H1 (cell line): ENCODE measurements around the gene IFNL4. TPM values are rescaled to one million over a fixed set of nuclear protein-coding genes. Genes with fewer than 3 reads are reported as not detected.

Experiments used
- CTCF ChIA-PET: fragments of 300-600 bp; sonication (Branson Sonifier 250); formaldehyde crosslinking; loops from one replicate; lab custom pipeline; 2021; ENCODE audit not compliant: partially characterized antibody; lab: Charles Lee
- POLR2A ChIA-PET: fragments of 300-600 bp; sonication (Branson Sonifier 250); formaldehyde crosslinking; loops from one replicate; lab custom pipeline; 2021; ENCODE audit warnings: inconsistent platforms; ENCODE audit not compliant: partially characterized antibody; lab: Charles Lee
- DNase-seq, 2 experiments: peaks; one replicate each; pipeline versions ENCODE4 v3.0.0 to v3.0.0-alpha.2; 2010 to 2022; ENCODE audit warnings: low spot score in 2 of 2, low read depth in 1 of 2, mixed read lengths in 1 of 2
- FAIRE-seq: peaks from 2 replicates; lab custom pipeline; 2011; peaks lifted over from hg19 to GRCh38; lab: Jason Lieb, UNC
- H2AFZ ChIP-seq: 2 replicates; pipeline ENCODE4 v1.8.1; 2012; ENCODE audit warnings: low read length, inconsistent platforms
- H2AK5ac ChIP-seq: 2 replicates; pipeline ENCODE4 v1.6.1; 2013; ENCODE audit warnings: low read depth, low read length
- H2BK120ac ChIP-seq: replicated peaks from 2 replicates; pipeline ENCODE3; 2013; ENCODE audit warnings: low read depth, low read length, inconsistent platforms
- H2BK12ac ChIP-seq: 2 replicates; pipeline ENCODE4 v1.6.1; 2013; ENCODE audit warnings: low read depth, low read length
- H2BK15ac ChIP-seq: 2 replicates; pipeline ENCODE4 v1.6.1; 2013; ENCODE audit warnings: low read length
- H2BK20ac ChIP-seq: 2 replicates; pipeline ENCODE4 v1.6.1; 2013; ENCODE audit warnings: low read length
- H2BK5ac ChIP-seq: 2 replicates; pipeline ENCODE4 v1.6.1; 2013; ENCODE audit warnings: low read depth, low read length
- H3K14ac ChIP-seq: 2 replicates; pipeline ENCODE4 v1.6.1; 2013; ENCODE audit warnings: inconsistent platforms; ENCODE audit not compliant: insufficient read length
- H3K18ac ChIP-seq: 2 replicates; pipeline ENCODE4 v1.6.1; 2013; ENCODE audit warnings: low read length; ENCODE audit errors: extremely low read depth
- H3K23ac ChIP-seq: 2 replicates; pipeline ENCODE4 v1.6.1; 2013; ENCODE audit warnings: inconsistent platforms; ENCODE audit not compliant: insufficient read length
- H3K23me2 ChIP-seq: 2 replicates; pipeline ENCODE4 v1.6.1; 2013; ENCODE audit warnings: low read depth, low read length
- H3K27ac ChIP-seq: 2 replicates; pipeline ENCODE4 v1.6.1; 2011; ENCODE audit warnings: low read depth, low read length, inconsistent platforms
- H3K27me3 ChIP-seq, 4 experiments: replicated peaks in 1 of 4; 1 replicate in 1 of 4; 2 replicates in 3 of 4; pipeline versions ENCODE4 v1.6.1 to v1.8.1; 2011 to 2013; ENCODE audit warnings: low read length in 3 of 4, mild to moderate bottlenecking in 3 of 4, inconsistent platforms in 2 of 4, mixed read lengths in 2 of 4, moderate library complexity in 1 of 4; ENCODE audit not compliant: control insufficient read depth in 3 of 4, insufficient read depth in 3 of 4; ENCODE audit errors: extremely low read depth in 1 of 4
- H3K36me3 ChIP-seq, 4 experiments: 2 replicates each; pipeline versions ENCODE4 v1.6.1 to v1.8.1; 2011 to 2013; ENCODE audit warnings: mild to moderate bottlenecking in 4 of 4, low read length in 3 of 4, moderate library complexity in 2 of 4, control low read depth in 1 of 4, inconsistent platforms in 1 of 4; ENCODE audit not compliant: insufficient read depth in 4 of 4, control insufficient read depth in 2 of 4
- H3K4ac ChIP-seq: replicated peaks from 2 replicates; pipeline ENCODE3; 2013; ENCODE audit warnings: low read length, low read depth, mixed read lengths, inconsistent platforms; ENCODE audit not compliant: insufficient read length
- H3K4me1 ChIP-seq, 4 experiments: replicated peaks in 1 of 4; 1 replicate in 1 of 4; 2 replicates in 3 of 4; pipeline versions ENCODE4 v1.6.1 to v1.8.1; 2011 to 2013; ENCODE audit warnings: low read length in 3 of 4, inconsistent platforms in 2 of 4, mixed read lengths in 1 of 4; ENCODE audit not compliant: insufficient read depth in 4 of 4, control insufficient read depth in 3 of 4
- H3K4me2 ChIP-seq, 2 experiments: 2 replicates each; pipeline versions ENCODE4 v1.6.1 to v1.8.1; 2011 to 2013; ENCODE audit warnings: low read depth in 2 of 2, low read length in 2 of 2, control low read depth in 1 of 2, inconsistent platforms in 1 of 2, mild to moderate bottlenecking in 1 of 2; ENCODE audit not compliant: insufficient read depth in 1 of 2
- H3K4me3 ChIP-seq, 4 experiments: fragments of 200-600, 300-600 bp in 1 of 4; sonication (generic), shearing (Covaris generic), sonication (Bioruptor Twin) in 1 of 4; 2 replicates each; pipeline versions ENCODE4 v1.5.1 to v1.8.1; 2011 to 2016; ENCODE audit warnings: low read length in 4 of 4, low read depth in 3 of 4, control low read depth in 2 of 4, inconsistent platforms in 2 of 4, mild to moderate bottlenecking in 2 of 4, mixed read lengths in 1 of 4, moderate library complexity in 1 of 4; ENCODE audit not compliant: insufficient read depth in 2 of 4; ENCODE audit errors: extremely low read depth in 1 of 4
- H3K56ac ChIP-seq: replicated peaks from 2 replicates; pipeline ENCODE3; 2013; ENCODE audit warnings: low read depth, mild to moderate bottlenecking, mixed read lengths, low read length, inconsistent platforms; ENCODE audit not compliant: insufficient read length
- H3K79me1 ChIP-seq: 2 replicates; pipeline ENCODE4 v1.6.1; 2013; ENCODE audit warnings: low read depth, low read length, control low read depth
- H3K79me2 ChIP-seq, 2 experiments: 2 replicates each; pipeline versions ENCODE4 v1.6.1 to v1.8.1; 2012 to 2013; ENCODE audit warnings: low read length in 2 of 2, mild to moderate bottlenecking in 2 of 2, inconsistent platforms in 1 of 2; ENCODE audit not compliant: insufficient read depth in 2 of 2, control insufficient read depth in 1 of 2
- H3K9ac ChIP-seq, 4 experiments: replicated peaks in 1 of 4; 1 replicate in 1 of 4; 2 replicates in 3 of 4; pipeline versions ENCODE4 v1.6.1 to v1.8.1; 2011 to 2013; ENCODE audit warnings: low read depth in 3 of 4, low read length in 3 of 4, control low read depth in 2 of 4, mild to moderate bottlenecking in 2 of 4, moderate library complexity in 2 of 4, inconsistent platforms in 1 of 4; ENCODE audit errors: extremely low read depth in 1 of 4
- H3K9me3 ChIP-seq, 2 experiments: 2 replicates each; pipeline versions ENCODE4 v1.6.1 to v1.8.1; 2012 to 2013; ENCODE audit warnings: mild to moderate bottlenecking in 2 of 2, moderate library complexity in 2 of 2, control low read depth in 1 of 2, inconsistent platforms in 1 of 2, low read depth in 1 of 2, low read length in 1 of 2, mixed read lengths in 1 of 2; ENCODE audit not compliant: insufficient read depth in 2 of 2
- H4K20me1 ChIP-seq, 2 experiments: replicated peaks in 1 of 2; 2 replicates each; pipeline versions ENCODE3 to v1.8.1; 2011 to 2013; ENCODE audit warnings: inconsistent platforms in 2 of 2, low read length in 2 of 2, mild to moderate bottlenecking in 1 of 2; ENCODE audit not compliant: insufficient read depth in 2 of 2, control insufficient read depth in 1 of 2
- H4K5ac ChIP-seq: 2 replicates; pipeline ENCODE4 v1.6.1; 2013; ENCODE audit warnings: low read length, low read depth, mixed read lengths, inconsistent platforms; ENCODE audit not compliant: insufficient read length
- H4K8ac ChIP-seq: 2 replicates; pipeline ENCODE4 v1.8.0; 2013; ENCODE audit warnings: mild to moderate bottlenecking, moderate library complexity, low read length, inconsistent platforms; ENCODE audit not compliant: insufficient read depth; ENCODE audit errors: extremely low read depth
- H4K91ac ChIP-seq: replicated peaks from 2 replicates; pipeline ENCODE3; 2013; ENCODE audit warnings: low read length, mixed read lengths, inconsistent platforms; ENCODE audit not compliant: insufficient read length
- KDM1A ChIP-seq: fragments of 200-600, 300-600 bp; sonication (generic); IDR thresholded peaks from 2 replicates; pipeline ENCODE4 v1.7.1; 2016; ENCODE audit warnings: mild to moderate bottlenecking, low read length, borderline replicate concordance
- NRF1 ChIP-seq: IDR thresholded peaks from 2 replicates; pipeline ENCODE4 v1.6.1; 2011; ENCODE audit warnings: mild to moderate bottlenecking, low read depth, low read length, improper control_type of control experiment
- POU5F1 ChIP-seq: IDR thresholded peaks from 2 replicates; pipeline ENCODE4 v1.6.1; 2011; ENCODE audit warnings: low read depth, mild to moderate bottlenecking, low read length, moderate library complexity
- RFX5 ChIP-seq: IDR thresholded peaks from 2 replicates; pipeline ENCODE4 v1.6.1; 2011; ENCODE audit warnings: low read depth, low read length, improper control_type of control experiment, borderline replicate concordance
- TAF7 ChIP-seq: optimal IDR thresholded peaks from 2 replicates; pipeline ENCODE3; 2011; ENCODE audit warnings: low read depth, mild to moderate bottlenecking, inconsistent platforms, low read length, moderate library complexity, borderline replicate concordance
- TBP ChIP-seq: IDR thresholded peaks from 2 replicates; pipeline ENCODE4 v1.6.1; 2011; ENCODE audit warnings: low read depth, low read length, improper control_type of control experiment
- YY1 ChIP-seq: IDR thresholded peaks from 2 replicates; pipeline ENCODE4 v1.6.1; 2011; ENCODE audit warnings: low read depth, mild to moderate bottlenecking, low read length
- WGBS, 2 experiments: shearing (Covaris generic) in 1 of 2; methylation state at CpG; one replicate each; pipeline versions ENCODE4 v1.1.6 to v1.1.7; 2013 to 2015; ENCODE audit warnings: low lambda C conversion rate in 2 of 2, mixed read lengths in 2 of 2, inconsistent platforms in 1 of 2, low coverage in 1 of 2, missing lambda C conversion rate in 1 of 2; ENCODE audit not compliant: insufficient replicate concordance in 2 of 2, insufficient coverage in 1 of 2, insufficient read length in 1 of 2; ENCODE audit errors: extremely low coverage in 1 of 2, missing lambda C conversion rate in 1 of 2; 5-methylcytosine and 5-hydroxymethylcytosine counted together
- polyA plus RNA-seq, 7 experiments: library from polyadenylated mRNA; depleted of rRNA in 3 of 7; stranded (reverse) in 5 of 7; unstranded in 2 of 7; fragments of >200 nt in 5 of 7; fragments of 200-250 nt in 2 of 7; gene quantifications; 1 replicate in 5 of 7; 2 replicates in 1 of 7; 4 replicates in 1 of 7; pipeline versions ENCODE4 v1.2.1 to v1.2.3, GENCODE V29; 2011 to 2013; ENCODE audit warnings: missing spikeins in 2 of 7, mixed read lengths in 2 of 7
- total RNA-seq: library from RNA; stranded (reverse); fragmentation: NEBNext Ultra II Directional; extraction: Animal tissue kit (Norgen Biotek cat#: 25700); gene quantifications from 2 replicates; pipeline ENCODE4 v1.2.1, GENCODE V29; 2021
- TF ChIP-seq, protein P1 (sequence below): IDR thresholded peaks from 2 replicates; pipeline ENCODE4 v1.6.1; 2012; ENCODE audit warnings: low read length, inconsistent platforms
- TF ChIP-seq, protein P2 (sequence below), 3 experiments: IDR thresholded peaks; 1 replicate in 2 of 3; 2 replicates in 1 of 3; pipeline versions ENCODE4 v1.5.1 to v1.6.1; 2011; ENCODE audit warnings: low read length in 3 of 3, mild to moderate bottlenecking in 3 of 3, inconsistent platforms in 2 of 3, low read depth in 1 of 3, moderate library complexity in 1 of 3; ENCODE audit not compliant: insufficient read depth in 1 of 3; ENCODE audit errors: control extremely low read depth in 1 of 3

IFNL4 gene
- total and polyA plus RNA-seq, 2 of the 8 experiments (the other 6 are each of a cell fraction or from before 2014, with no cell fraction given) = not detected

- 19% methylated on average over 8 of the region's 8 CpGs; no CpG with 5 or more reads in 1 of the 2 experiments for WGBS, 2 experiments
- Histone ChIP-seq H3K9me3 (peaks cover 0 to 3% of the 10 kb centered on the region in 2 experiments; a peak in 1 of 4 replicates), H2BK20ac (no peak overlapping the region), H2BK120ac (no peak overlapping the region), H3K4me1 (0 out of 7 replicates have a peak, but pooled peaks cover 0 to 3% (median 0%) of the 10 kb centered on the region in 4 experiments), H3K4me2 (no peak overlapping the region), H4K91ac (no peak overlapping the region), H3K56ac (no peak overlapping the region), H3K14ac (no peak overlapping the region), H3K36me3 (no peaks in the 10 kb centered on the region), H2AFZ (no peak overlapping the region), H3K79me1 (no peaks in the 10 kb centered on the region), H3K27me3 (peaks cover 0 to 2% (median 0%) of the 10 kb centered on the region in 4 experiments; a peak in 1 of 7 replicates), H2BK12ac (no peak overlapping the region), H3K23me2 (no peaks in the 10 kb centered on the region), H3K9ac (no peak overlapping the region), H3K27ac (no peak overlapping the region), H4K5ac (no peak overlapping the region), H2BK15ac (no peak overlapping the region), H4K8ac (no peak overlapping the region), H2BK5ac (no peak overlapping the region), H4K20me1 (no peaks in the 10 kb centered on the region), H3K4me3 (no peak overlapping the region), H3K4ac (no peak overlapping the region), H3K79me2 (no peaks in the 10 kb centered on the region), H2AK5ac (no peak overlapping the region), H3K23ac (no peak overlapping the region), H3K18ac (no peak overlapping the region)
- FAIRE-seq (peak; percentile 95), DNase-seq (peak in 1 of 2 experiments; percentile 85)
- POLR2A ChIA-PET = interaction anchor here (1.0 to 1.1 kb wide), 2 partner anchors 83 to 91 kb away, joined by 3 read pairs; no protein-coding TSS in a partner anchor
- CTCF ChIA-PET = interaction anchor here (0.6 to 6.1 kb wide), 20 partner anchors 9 to 349 kb away, joined by 3 to 85 read pairs (median 5); partner anchors contain the start of genes GMFG, NCCRP1 and SYCN
- peak; percentile 86; the same call in 1 of the 2 replicates for TF ChIP-seq KDM1A
- TF ChIP-seq, protein P1, sequence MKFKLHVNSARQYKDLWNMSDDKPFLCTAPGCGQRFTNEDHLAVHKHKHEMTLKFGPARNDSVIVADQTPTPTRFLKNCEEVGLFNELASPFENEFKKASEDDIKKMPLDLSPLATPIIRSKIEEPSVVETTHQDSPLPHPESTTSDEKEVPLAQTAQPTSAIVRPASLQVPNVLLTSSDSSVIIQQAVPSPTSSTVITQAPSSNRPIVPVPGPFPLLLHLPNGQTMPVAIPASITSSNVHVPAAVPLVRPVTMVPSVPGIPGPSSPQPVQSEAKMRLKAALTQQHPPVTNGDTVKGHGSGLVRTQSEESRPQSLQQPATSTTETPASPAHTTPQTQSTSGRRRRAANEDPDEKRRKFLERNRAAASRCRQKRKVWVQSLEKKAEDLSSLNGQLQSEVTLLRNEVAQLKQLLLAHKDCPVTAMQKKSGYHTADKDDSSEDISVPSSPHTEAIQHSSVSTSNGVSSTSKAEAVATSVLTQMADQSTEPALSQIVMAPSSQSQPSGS = no peak
- 0 out of 2 replicates have a peak, but pooled peaks have one; percentile 36 for TF ChIP-seq YY1
- TF ChIP-seq, protein P2, sequence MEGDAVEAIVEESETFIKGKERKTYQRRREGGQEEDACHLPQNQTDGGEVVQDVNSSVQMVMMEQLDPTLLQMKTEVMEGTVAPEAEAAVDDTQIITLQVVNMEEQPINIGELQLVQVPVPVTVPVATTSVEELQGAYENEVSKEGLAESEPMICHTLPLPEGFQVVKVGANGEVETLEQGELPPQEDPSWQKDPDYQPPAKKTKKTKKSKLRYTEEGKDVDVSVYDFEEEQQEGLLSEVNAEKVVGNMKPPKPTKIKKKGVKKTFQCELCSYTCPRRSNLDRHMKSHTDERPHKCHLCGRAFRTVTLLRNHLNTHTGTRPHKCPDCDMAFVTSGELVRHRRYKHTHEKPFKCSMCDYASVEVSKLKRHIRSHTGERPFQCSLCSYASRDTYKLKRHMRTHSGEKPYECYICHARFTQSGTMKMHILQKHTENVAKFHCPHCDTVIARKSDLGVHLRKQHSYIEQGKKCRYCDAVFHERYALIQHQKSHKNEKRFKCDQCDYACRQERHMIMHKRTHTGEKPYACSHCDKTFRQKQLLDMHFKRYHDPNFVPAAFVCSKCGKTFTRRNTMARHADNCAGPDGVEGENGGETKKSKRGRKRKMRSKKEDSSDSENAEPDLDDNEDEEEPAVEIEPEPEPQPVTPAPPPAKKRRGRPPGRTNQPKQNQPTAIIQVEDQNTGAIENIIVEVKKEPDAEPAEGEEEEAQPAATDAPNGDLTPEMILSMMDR (IDR thresholded peaks at IDR 0.05; ENCODE audit: control extremely low read depth in 1 of 3, insufficient read depth in 1 of 3, low read depth in 1 of 3, low read length in 3 of 3) = peak; percentile 76 to 94 (median 81)
- peak; percentile 55; the same call in 1 of the 2 replicates for TF ChIP-seq TBP
- no peak for TF ChIP-seq TAF7
- no peak for TF ChIP-seq NRF1
- no peak for TF ChIP-seq RFX5
- no peak for TF ChIP-seq POU5F1
These were observed 36.3 kb downstream of the IFNL4 start for GRCh38 chr19:39212375-39212742.
